Stromal cell of bone marrow (primary cell): Measurements from ENCODE around the gene ADGRD1.
"Not testable (repeated sequence)": the region's sequence is repeated elsewhere in the genome, so short reads cannot be mapped to it uniquely, and the experiment has no call there.

Experiments used
- DNase-seq: peaks from one replicate; pipeline ENCODE4 v3.0.0-alpha.2; 2012; ENCODE audit warnings: low read depth

The ADGRD1 gene

GRCh38 chr12:130987151-130987931 lies 33.6 kb downstream of the ADGRD1 start:
- DNase-seq: no peak

GRCh38 chr12:130988261-130988660 lies 34.6 kb downstream of the ADGRD1 start:
- DNase-seq: no peak

- no peak for DNase-seq
Measured at GRCh38 chr12:130988751-130989150, 35.0 kb downstream of the ADGRD1 start.

- DNase-seq: no peak
Measured at GRCh38 chr12:130989391-130989790, 35.7 kb downstream of the ADGRD1 start.

GRCh38 chr12:130990034-130990433 lies 36.3 kb downstream of the ADGRD1 start:
- no peak for DNase-seq

- no peak for DNase-seq
Measured at GRCh38 chr12:130992448-130992847, 38.7 kb downstream of the ADGRD1 start.

GRCh38 chr12:130992979-130993538 lies 39.4 kb downstream of the ADGRD1 start:
- no peak for DNase-seq

- DNase-seq: no peak
Measured at GRCh38 chr12:130993759-130994670, 40.3 kb downstream of the ADGRD1 start.

GRCh38 chr12:130994821-130995375 lies 41.2 kb downstream of the ADGRD1 start:
- no peak for DNase-seq

- not testable (repeated sequence) for DNase-seq
Measured at GRCh38 chr12:130995386-130995969, 41.8 kb downstream of the ADGRD1 start.

GRCh38 chr12:130998136-130998535 lies 44.4 kb downstream of the ADGRD1 start:
- DNase-seq: no peak

GRCh38 chr12:131000000-131000486 lies 46.3 kb downstream of the ADGRD1 start:
- DNase-seq: no peak

GRCh38 chr12:131001493-131001892 lies 47.8 kb downstream of the ADGRD1 start:
- DNase-seq: no peak

GRCh38 chr12:131002216-131002631 lies 48.5 kb downstream of the ADGRD1 start:
- no peak for DNase-seq

GRCh38 chr12:131003036-131003715 lies 49.5 kb downstream of the ADGRD1 start:
- DNase-seq: no peak

GRCh38 chr12:131003716-131004045 lies 50.0 kb downstream of the ADGRD1 start:
- no peak for DNase-seq

GRCh38 chr12:131004166-131004565 lies 50.5 kb downstream of the ADGRD1 start:
- DNase-seq: no peak

- DNase-seq: no peak
Measured at GRCh38 chr12:131005161-131006035, 51.7 kb downstream of the ADGRD1 start.

GRCh38 chr12:131006036-131006735 lies 52.5 kb downstream of the ADGRD1 start:
- DNase-seq: no peak
